Activated T-helper 1 cell treated with anti-CD3 and anti-CD28 coated beads, Interleukin-12 subunit alpha, Interleukin-12 subunit beta, Interleukin-2, Interleukin-4 antibody, amounts not matched to agents 30 ng/mL and 10 ng/mL and 1 ng/mL, durations not matched to agents 14 hours and 24 hours and 36 hours (primary cell): ENCODE measurements around the gene ACER3. TPM values are rescaled to one million over a fixed set of nuclear protein-coding genes. Genes with fewer than 3 reads are reported as not detected.
"Not testable (repeated sequence)": the region's sequence is repeated elsewhere in the genome, so short reads cannot be mapped to it uniquely, and the experiment has no call there.

Experiments
- DNase-seq: peaks from one replicate; pipeline ENCODE4 v3.0.0; 2021; ENCODE audit warnings: low spot score
- H3K27ac Mint-ChIP-seq: one replicate; pipeline ENCODE4 v1.8.0; 2021; ENCODE audit warnings: mild to moderate bottlenecking, mixed read lengths
- H3K27me3 Mint-ChIP-seq: one replicate; pipeline ENCODE4 v1.8.0; 2022; ENCODE audit warnings: mild to moderate bottlenecking, moderate library complexity, mixed read lengths; ENCODE audit not compliant: insufficient read depth
- H3K36me3 Mint-ChIP-seq: one replicate; pipeline ENCODE4 v1.8.0; 2021; ENCODE audit warnings: low read depth, mixed read lengths
- H3K4me1 Mint-ChIP-seq: one replicate; pipeline ENCODE4 v1.8.0; 2021; ENCODE audit warnings: low read depth, mixed read lengths
- H3K4me3 Mint-ChIP-seq: one replicate; pipeline ENCODE4 v1.8.0; 2021; ENCODE audit warnings: mild to moderate bottlenecking, moderate library complexity, mixed read lengths
- H3K9me3 Mint-ChIP-seq: one replicate; pipeline ENCODE4 v1.8.0; 2021; ENCODE audit warnings: mixed read lengths
- intact Hi-C: fragments of 100-400 bp; cut with micrococcal nuclease; formaldehyde crosslinking; loops from one replicate; pipeline ENCODE4 v1.15.1; 2024
- total RNA-seq: library from RNA; stranded (reverse); gene quantifications from 2 replicates; pipeline ENCODE4 v1.2.3, GENCODE V29; 2022

The ACER3 gene
- total RNA-seq, 1 donor from 2014 or later = 12.2 TPM

- no peaks in the 10 kb centered on the region for H3K27me3 Mint-ChIP-seq
- no peaks in the 10 kb centered on the region for H3K4me1 Mint-ChIP-seq
- no peak overlapping the region for H3K27ac Mint-ChIP-seq
- H3K36me3 Mint-ChIP-seq = peaks cover 2% of the 10 kb centered on the region
- DNase-seq = no peak
- no peak overlapping the region for H3K4me3 Mint-ChIP-seq
- H3K9me3 Mint-ChIP-seq = peaks cover 14% of the 10 kb centered on the region
- intact Hi-C loops = no loop called here
Measured at GRCh38 chr11:76935042-76935441, 74.3 kb downstream of the ACER3 start.

DNA sequence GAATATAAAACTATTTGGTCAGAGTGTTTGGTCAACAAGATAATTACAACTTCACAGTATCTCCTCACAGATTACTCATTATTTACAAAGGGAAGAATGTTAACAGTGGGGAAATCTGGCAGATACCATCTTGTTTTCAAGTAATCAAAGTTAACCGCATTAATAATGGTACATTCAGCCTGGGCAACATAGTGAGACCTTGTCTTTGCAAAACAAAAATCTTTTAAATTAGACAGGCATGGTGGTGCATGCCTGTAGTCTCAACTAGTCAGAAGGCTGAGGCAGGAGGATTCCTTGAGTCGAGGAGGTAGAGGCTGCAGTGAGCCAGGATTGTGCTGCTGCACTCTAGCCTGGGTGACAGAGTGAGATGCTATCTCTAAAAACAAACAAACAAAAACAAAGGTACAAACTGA lies 78.5 kb downstream of the ACER3 start:
- H3K27me3 Mint-ChIP-seq = peaks cover 2% of the 10 kb centered on the region
- H3K9me3 Mint-ChIP-seq = peaks cover 25% of the 10 kb centered on the region
- DNase-seq = no peak
- intact Hi-C loops = no loop called here
- peaks cover 5% of the 10 kb centered on the region for H3K36me3 Mint-ChIP-seq
- no peaks in the 10 kb centered on the region for H3K4me1 Mint-ChIP-seq
- H3K27ac Mint-ChIP-seq = no peak overlapping the region
- H3K4me3 Mint-ChIP-seq = no peak overlapping the region

GRCh38 chr11:76944225-76944624 lies 83.5 kb downstream of the ACER3 start:
- no peak for DNase-seq
- intact Hi-C loops = no loop called here
- peaks cover 2% of the 10 kb centered on the region for H3K27me3 Mint-ChIP-seq
- H3K4me3 Mint-ChIP-seq = no peak overlapping the region
- peaks cover 23% of the 10 kb centered on the region for H3K9me3 Mint-ChIP-seq
- no peak overlapping the region for H3K27ac Mint-ChIP-seq
- peaks cover 3% of the 10 kb centered on the region for H3K36me3 Mint-ChIP-seq
- no peaks in the 10 kb centered on the region for H3K4me1 Mint-ChIP-seq

DNA sequence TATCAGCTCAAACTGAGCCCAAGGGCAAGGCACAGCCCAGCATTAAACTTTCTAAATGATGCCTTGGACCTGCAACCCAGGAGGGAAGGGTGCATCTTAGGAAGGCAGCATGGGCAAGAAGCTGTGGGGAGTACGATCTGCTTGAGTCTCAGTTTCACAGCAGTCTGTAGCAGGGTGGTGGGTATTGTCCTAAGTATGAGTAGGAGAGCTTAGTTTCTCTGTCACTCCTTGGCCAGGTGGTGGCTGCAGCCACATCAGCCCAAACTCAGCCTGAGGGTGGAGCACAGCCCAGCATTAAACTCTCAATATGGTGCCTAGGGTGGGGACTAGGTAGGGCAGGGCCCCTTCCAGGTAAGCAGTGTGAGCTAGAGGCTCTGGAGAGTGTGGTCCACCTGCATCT lies 85.5 kb downstream of the ACER3 start:
- DNase-seq = no peak
- Mint-ChIP-seq H3K4me3 (no peak overlapping the region), H3K27me3 (peaks cover 2% of the 10 kb centered on the region), H3K9me3 (peaks cover 23% of the 10 kb centered on the region), H3K4me1 (no peaks in the 10 kb centered on the region), H3K36me3 (peaks cover 3% of the 10 kb centered on the region), H3K27ac (no peak overlapping the region)
- intact Hi-C loops = no loop called here

DNA sequence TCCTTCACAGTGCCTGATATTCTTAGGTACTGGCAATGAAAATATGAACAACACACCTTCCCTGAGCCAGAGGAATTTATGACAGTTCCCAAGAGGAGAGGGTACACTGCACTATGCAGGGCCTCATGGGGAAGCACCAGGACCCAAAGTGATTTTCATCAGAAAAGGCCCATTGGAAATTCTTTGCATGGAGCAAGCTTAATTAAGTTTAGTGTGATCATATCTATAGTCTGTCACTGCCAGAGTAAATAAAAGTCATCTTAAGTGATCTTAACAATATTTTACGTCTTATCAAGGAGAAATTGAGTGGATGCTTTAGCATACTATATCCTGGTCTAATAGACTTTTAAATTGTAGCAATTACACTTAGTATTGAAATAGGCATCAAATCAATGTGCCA lies 86.5 kb downstream of the ACER3 start:
- Mint-ChIP-seq H3K27ac (no peak overlapping the region), H3K9me3 (peaks cover 23% of the 10 kb centered on the region), H3K27me3 (peaks cover 2% of the 10 kb centered on the region), H3K4me3 (no peak overlapping the region), H3K4me1 (no peaks in the 10 kb centered on the region), H3K36me3 (peaks cover 3% of the 10 kb centered on the region)
- intact Hi-C loops = no loop called here
- DNase-seq = no peak

- H3K36me3 Mint-ChIP-seq = peaks cover 3% of the 10 kb centered on the region
- intact Hi-C loops = no loop called here
- no peak overlapping the region for H3K4me3 Mint-ChIP-seq
- DNase-seq = no peak
- H3K9me3 Mint-ChIP-seq = peaks cover 18% of the 10 kb centered on the region
- no peaks in the 10 kb centered on the region for H3K4me1 Mint-ChIP-seq
- peaks cover 2% of the 10 kb centered on the region for H3K27me3 Mint-ChIP-seq
- no peak overlapping the region for H3K27ac Mint-ChIP-seq
Measured at GRCh38 chr11:76947800-76948199, 87.1 kb downstream of the ACER3 start.

- Mint-ChIP-seq H3K4me1 (no peaks in the 10 kb centered on the region), H3K4me3 (no peak overlapping the region), H3K27me3 (no peaks in the 10 kb centered on the region), H3K36me3 (peaks cover 2% of the 10 kb centered on the region), H3K9me3 (no peaks in the 10 kb centered on the region), H3K27ac (no peak overlapping the region)
- DNase-seq = no peak
- intact Hi-C loops = no loop called here
Measured at GRCh38 chr11:76955459-76956114, 94.9 kb downstream of the ACER3 start.

DNA sequence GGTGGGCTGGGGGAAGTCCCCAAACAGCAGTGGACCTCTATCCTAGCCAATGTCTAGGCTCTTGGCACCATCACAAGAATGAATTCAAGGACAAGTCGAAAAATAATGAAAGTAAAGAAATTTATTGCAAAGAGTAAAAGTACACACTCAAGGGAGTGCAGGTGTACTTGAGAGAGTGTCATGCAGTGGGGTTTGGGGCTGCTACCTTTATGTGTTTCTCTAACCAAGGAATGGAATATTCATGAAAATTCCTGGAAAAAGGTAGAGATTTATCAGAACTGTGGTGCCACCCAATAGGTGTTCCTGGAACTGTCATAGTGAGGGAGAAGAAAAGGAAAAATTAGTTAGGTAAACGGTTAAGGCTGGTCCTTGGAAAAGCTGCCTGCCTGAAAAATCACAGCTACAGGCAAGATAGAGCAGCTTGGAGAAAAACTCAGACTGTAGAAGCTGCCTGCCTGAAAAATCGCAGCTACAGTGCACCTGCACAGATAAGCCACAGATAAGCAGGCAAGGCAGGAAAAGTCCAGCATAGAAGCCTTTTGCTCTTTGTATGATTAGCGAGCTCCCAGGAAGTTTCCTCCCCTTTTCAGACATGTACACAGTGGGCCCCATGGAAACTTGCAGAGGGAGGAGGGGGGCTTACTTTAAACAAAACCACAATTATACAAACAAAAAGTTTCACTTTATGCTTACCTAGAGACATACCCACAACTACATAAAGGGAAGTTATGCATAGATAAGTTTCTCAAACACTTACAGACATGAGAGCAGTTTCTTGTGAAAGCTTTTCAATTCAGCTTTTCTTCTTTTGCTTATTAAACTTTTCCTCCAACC lies 102.1 kb downstream of the ACER3 start:
- peaks cover 6% of the 10 kb centered on the region for H3K9me3 Mint-ChIP-seq
- intact Hi-C loops = no loop called here
- no peak overlapping the region for H3K4me3 Mint-ChIP-seq
- peaks cover 2% of the 10 kb centered on the region for H3K27me3 Mint-ChIP-seq
- peaks cover 13% of the 10 kb centered on the region for H3K4me1 Mint-ChIP-seq
- peaks cover 8% of the 10 kb centered on the region for H3K36me3 Mint-ChIP-seq
- no peak for DNase-seq
- no peak overlapping the region for H3K27ac Mint-ChIP-seq

GRCh38 chr11:76963417-76964168 lies 102.9 kb downstream of the ACER3 start:
- intact Hi-C loops, H3K4me3 Mint-ChIP-seq, H3K9me3 Mint-ChIP-seq, H3K27ac Mint-ChIP-seq, H3K27me3 Mint-ChIP-seq, H3K36me3 Mint-ChIP-seq, DNase-seq: not testable (repeated sequence)
- peaks cover 13% of the 10 kb centered on the region for H3K4me1 Mint-ChIP-seq

GRCh38 chr11:76972051-76972450 lies 111.3 kb downstream of the ACER3 start:
- Mint-ChIP-seq H3K27me3 (no peaks in the 10 kb centered on the region), H3K4me1 (no peaks in the 10 kb centered on the region), H3K27ac (no peak overlapping the region), H3K4me3 (no peak overlapping the region), H3K9me3 (peaks cover 26% of the 10 kb centered on the region), H3K36me3 (peaks cover 2% of the 10 kb centered on the region)
- DNase-seq = no peak
- intact Hi-C loops = no loop called here

- Mint-ChIP-seq H3K4me1 (no peaks in the 10 kb centered on the region), H3K4me3 (no peak overlapping the region), H3K36me3 (peaks cover 4% of the 10 kb centered on the region), H3K9me3 (peaks cover 34% of the 10 kb centered on the region), H3K27me3 (no peaks in the 10 kb centered on the region), H3K27ac (no peak overlapping the region)
- no peak for DNase-seq
- intact Hi-C loops = no loop called here
Measured at GRCh38 chr11:76974179-76974891, 113.6 kb downstream of the ACER3 start.

- Mint-ChIP-seq H3K4me3 (no peak overlapping the region), H3K36me3 (peaks cover 4% of the 10 kb centered on the region), H3K27me3 (no peaks in the 10 kb centered on the region), H3K27ac (no peak overlapping the region), H3K9me3 (peaks cover 33% of the 10 kb centered on the region), H3K4me1 (no peaks in the 10 kb centered on the region)
- DNase-seq = no peak
- intact Hi-C loops = no loop called here
Measured at GRCh38 chr11:76975513-76975912, 114.8 kb downstream of the ACER3 start.
